Fibroblast of pulmonary artery (primary cell): ENCODE data around the gene CTU2.

Experiments
- DNase-seq: peaks from one replicate; pipeline ENCODE4 v3.0.0-alpha.2; 2010; ENCODE audit warnings: low read depth
- H3K4me3 ChIP-seq: replicated peaks from 2 replicates; pipeline ENCODE4 v1.5.1; 2011; ENCODE audit warnings: low read depth, mild to moderate bottlenecking, control low read depth, low read length, moderate library complexity
- CTCF ChIP-seq: IDR thresholded peaks from 2 replicates; pipeline ENCODE4 v1.5.1; 2011; ENCODE audit warnings: mild to moderate bottlenecking, control low read depth, low read length, inconsistent platforms; ENCODE audit errors: missing control alignments

Gene CTU2

GRCh38 chr16:88706965-88707826 is 893 bp downstream of the CTU2 start:
- TF ChIP-seq CTCF = no peak
- DNase-seq = no peak
- peak overlapping the region; percentile 91 for H3K4me3 ChIP-seq

- TF ChIP-seq CTCF = no peak
- no peak for DNase-seq
- H3K4me3 ChIP-seq = no peak overlapping the region
Observed at GRCh38 chr16:88710556-88710955, 4.3 kb downstream of the CTU2 start.

- TF ChIP-seq CTCF = no peak
- no peak for DNase-seq
- H3K4me3 ChIP-seq = no peak overlapping the region
Observed at GRCh38 chr16:88711750-88712340, 5.5 kb downstream of the CTU2 start.

GRCh38 chr16:88712362-88712979 is 6.2 kb downstream of the CTU2 start:
- no peak for DNase-seq
- no peak overlapping the region for H3K4me3 ChIP-seq
- no peak for TF ChIP-seq CTCF

GRCh38 chr16:88713054-88713453 is 6.8 kb downstream of the CTU2 start:
- no peak overlapping the region for H3K4me3 ChIP-seq
- no peak for DNase-seq
- TF ChIP-seq CTCF = no peak

- no peak for TF ChIP-seq CTCF
- H3K4me3 ChIP-seq = no peak overlapping the region
- no peak for DNase-seq
Observed at GRCh38 chr16:88713568-88714419, 7.5 kb downstream of the CTU2 start.
